GM18508 (cell line): ENCODE results near the gene S100A12.

Experiments used
- ATAC-seq: cut with Tn5 transposase; IDR thresholded peaks from one replicate; pipeline ENCODE4 v1.9.1; 2021; ENCODE audit warnings: moderate number of reproducible peaks; ENCODE audit not compliant: insufficient read depth, unreplicated experiment

Gene S100A12

GRCh38 chr1:153337980-153338853 lies 37.2 kb downstream of the S100A12 start:
- no peak for ATAC-seq

- ATAC-seq = no peak
Observed at GRCh38 chr1:153336650-153337049, 38.8 kb downstream of the S100A12 start.

GRCh38 chr1:153333902-153334301 lies 41.5 kb downstream of the S100A12 start:
- no peak for ATAC-seq

GRCh38 chr1:153324912-153325311 lies 50.5 kb downstream of the S100A12 start:
- ATAC-seq = no peak
